Epithelial cell of esophagus (primary cell): Measurements from ENCODE around the gene ELK3.

ENCODE experiments used
- DNase-seq: peaks from one replicate; pipeline ENCODE4 v3.0.0; 2010; ENCODE audit warnings: low read depth
- H3K4me3 ChIP-seq: 2 replicates; pipeline ENCODE4 v1.5.1; 2011; ENCODE audit warnings: mild to moderate bottlenecking, low read length, control low read depth
- CTCF ChIP-seq: IDR thresholded peaks from 2 replicates; pipeline ENCODE4 v1.5.1; 2011; ENCODE audit warnings: low read depth, mild to moderate bottlenecking, low read length, control low read depth, inconsistent platforms; ENCODE audit not compliant: insufficient read depth; ENCODE audit errors: missing control alignments

Gene ELK3

GRCh38 chr12:96274331-96274730, 80.2 kb downstream of the ELK3 start:
- no peak overlapping the region for H3K4me3 ChIP-seq
- no peak for TF ChIP-seq CTCF
- no peak for DNase-seq

- no peak overlapping the region for H3K4me3 ChIP-seq
- DNase-seq, result no peak
- TF ChIP-seq CTCF, result no peak
These were observed 91.0 kb downstream of the ELK3 start for GRCh38 chr12:96285158-96285557.

- no peak for DNase-seq
- no peak overlapping the region for H3K4me3 ChIP-seq
- TF ChIP-seq CTCF, result no peak
These were observed 94.9 kb downstream of the ELK3 start for GRCh38 chr12:96289067-96289466.

- DNase-seq, result no peak
- no peak for TF ChIP-seq CTCF
- H3K4me3 ChIP-seq, result no peak overlapping the region
These were observed 98.9 kb downstream of the ELK3 start for GRCh38 chr12:96293093-96293492.

- no peak for TF ChIP-seq CTCF
- no peak overlapping the region for H3K4me3 ChIP-seq
- no peak for DNase-seq
These were observed 100.7 kb downstream of the ELK3 start for GRCh38 chr12:96294831-96295230.

- no peak for TF ChIP-seq CTCF
- H3K4me3 ChIP-seq, result no peak overlapping the region
- DNase-seq, result no peak
These were observed 101.5 kb downstream of the ELK3 start for GRCh38 chr12:96295532-96296160.

GRCh38 chr12:96297504-96297903, 103.3 kb downstream of the ELK3 start:
- H3K4me3 ChIP-seq, result no peak overlapping the region
- no peak for DNase-seq
- TF ChIP-seq CTCF, result no peak
